ENCODE results near the gene DCDC2.

- TF ChIP-seq POLR2AphosphoS5 (IDR thresholded peaks at IDR 0.05; ENCODE audit: low read depth, low read length) (no peak), REST (IDR thresholded peaks at IDR 0.05; ENCODE audit: insufficient read depth in 1 of 2, low read depth in 2 of 2, low read length in 2 of 2) (no peak), TAF1 (IDR thresholded peaks at IDR 0.05; ENCODE audit: borderline replicate concordance, insufficient read depth, low read length) (no peak), SIN3A (IDR thresholded peaks at IDR 0.05; ENCODE audit: borderline replicate concordance, insufficient read depth, low read length) (no peak)
These were observed 44.4 kb downstream of the DCDC2 start for GRCh38 chr6:24313251-24314141.

Measured in PFSK-1 (cell line).